Nephron progenitor cell (in vitro differentiated cells): ENCODE measurements around the gene MDM2.

Experiments
- DNase-seq: peaks from one replicate; pipeline ENCODE4 v3.0.0; 2021
- H3K27ac Mint-ChIP-seq: 2 replicates; pipeline ENCODE4 v1.8.0; 2021; ENCODE audit warnings: mild to moderate bottlenecking, moderate library complexity, mixed read lengths
- H3K27me3 Mint-ChIP-seq: 2 replicates; pipeline ENCODE4 v1.8.0; 2021; ENCODE audit warnings: mild to moderate bottlenecking, low read depth, mixed read lengths; ENCODE audit not compliant: poor library complexity
- H3K36me3 Mint-ChIP-seq: 2 replicates; pipeline ENCODE4 v1.8.0; 2021; ENCODE audit warnings: low read depth, mixed read lengths
- H3K4me1 Mint-ChIP-seq: 2 replicates; pipeline ENCODE4 v1.8.0; 2021; ENCODE audit warnings: mixed read lengths
- H3K4me3 Mint-ChIP-seq: 2 replicates; pipeline ENCODE4 v1.8.0; 2021; ENCODE audit warnings: mild to moderate bottlenecking, moderate library complexity, mixed read lengths
- H3K9me3 Mint-ChIP-seq: 2 replicates; pipeline ENCODE4 v1.8.0; 2021; ENCODE audit warnings: mild to moderate bottlenecking, moderate library complexity, mixed read lengths
- TF ChIP-seq, protein P1 (sequence below): fragments of 200-600 bp; sonication (generic); IDR thresholded peaks from 2 replicates; pipeline ENCODE4 v1.5.0; 2021; ENCODE audit warnings: antibody characterized with exemption

MDM2 gene

DNA sequence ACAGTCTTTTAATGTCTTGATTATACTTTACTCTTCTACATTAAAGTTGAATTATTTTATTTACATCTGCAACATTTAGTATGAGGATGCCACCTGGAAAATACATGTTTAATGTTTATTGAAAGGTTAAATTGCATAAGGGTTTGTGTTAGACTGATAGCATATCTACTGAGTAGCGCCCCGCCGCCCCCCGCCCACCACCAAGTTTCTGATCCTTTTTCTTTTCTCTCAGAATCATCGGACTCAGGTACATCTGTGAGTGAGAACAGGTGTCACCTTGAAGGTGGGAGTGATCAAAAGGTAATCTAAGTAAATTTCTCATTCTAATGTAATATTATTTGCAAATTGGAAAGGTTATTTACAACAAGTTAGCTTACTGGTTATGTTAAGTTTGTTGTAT lies 16.2 kb downstream of the MDM2 start:
- Mint-ChIP-seq H3K9me3 (no peaks in the 10 kb centered on the region), H3K4me3 (no peak overlapping the region), H3K27me3 (no peaks in the 10 kb centered on the region), H3K4me1 (no peaks in the 10 kb centered on the region), H3K36me3 (peaks cover 67% of the 10 kb centered on the region), H3K27ac (peak overlapping the region; percentile 41)
- TF ChIP-seq, protein P1, sequence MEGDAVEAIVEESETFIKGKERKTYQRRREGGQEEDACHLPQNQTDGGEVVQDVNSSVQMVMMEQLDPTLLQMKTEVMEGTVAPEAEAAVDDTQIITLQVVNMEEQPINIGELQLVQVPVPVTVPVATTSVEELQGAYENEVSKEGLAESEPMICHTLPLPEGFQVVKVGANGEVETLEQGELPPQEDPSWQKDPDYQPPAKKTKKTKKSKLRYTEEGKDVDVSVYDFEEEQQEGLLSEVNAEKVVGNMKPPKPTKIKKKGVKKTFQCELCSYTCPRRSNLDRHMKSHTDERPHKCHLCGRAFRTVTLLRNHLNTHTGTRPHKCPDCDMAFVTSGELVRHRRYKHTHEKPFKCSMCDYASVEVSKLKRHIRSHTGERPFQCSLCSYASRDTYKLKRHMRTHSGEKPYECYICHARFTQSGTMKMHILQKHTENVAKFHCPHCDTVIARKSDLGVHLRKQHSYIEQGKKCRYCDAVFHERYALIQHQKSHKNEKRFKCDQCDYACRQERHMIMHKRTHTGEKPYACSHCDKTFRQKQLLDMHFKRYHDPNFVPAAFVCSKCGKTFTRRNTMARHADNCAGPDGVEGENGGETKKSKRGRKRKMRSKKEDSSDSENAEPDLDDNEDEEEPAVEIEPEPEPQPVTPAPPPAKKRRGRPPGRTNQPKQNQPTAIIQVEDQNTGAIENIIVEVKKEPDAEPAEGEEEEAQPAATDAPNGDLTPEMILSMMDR: no peak
- no peak for DNase-seq

- H3K27ac Mint-ChIP-seq: no peak overlapping the region
- DNase-seq: no peak
- no peaks in the 10 kb centered on the region for H3K27me3 Mint-ChIP-seq
- H3K4me1 Mint-ChIP-seq: no peaks in the 10 kb centered on the region
- H3K36me3 Mint-ChIP-seq: peaks cover 61% of the 10 kb centered on the region
- TF ChIP-seq, protein P1: no peak
- no peaks in the 10 kb centered on the region for H3K9me3 Mint-ChIP-seq
- no peak overlapping the region for H3K4me3 Mint-ChIP-seq
These were observed 16.7 kb downstream of the MDM2 start for GRCh38 chr12:68824597-68825250.

GRCh38 chr12:68825569-68826217 lies 17.7 kb downstream of the MDM2 start:
- Mint-ChIP-seq H3K4me1 (peaks cover 5% of the 10 kb centered on the region), H3K9me3 (no peaks in the 10 kb centered on the region), H3K27me3 (no peaks in the 10 kb centered on the region), H3K27ac (no peak overlapping the region), H3K36me3 (peaks cover 57% of the 10 kb centered on the region), H3K4me3 (no peak overlapping the region)
- TF ChIP-seq, protein P1: no peak
- DNase-seq: no peak

- peaks cover 13% of the 10 kb centered on the region for H3K4me1 Mint-ChIP-seq
- H3K27me3 Mint-ChIP-seq: no peaks in the 10 kb centered on the region
- TF ChIP-seq, protein P1: no peak
- H3K27ac Mint-ChIP-seq: peak overlapping the region; percentile 51
- no peak for DNase-seq
- H3K9me3 Mint-ChIP-seq: no peaks in the 10 kb centered on the region
- no peak overlapping the region for H3K4me3 Mint-ChIP-seq
- H3K36me3 Mint-ChIP-seq: peaks cover 60% of the 10 kb centered on the region
These were observed 20.1 kb downstream of the MDM2 start for GRCh38 chr12:68827895-68828671.

DNA sequence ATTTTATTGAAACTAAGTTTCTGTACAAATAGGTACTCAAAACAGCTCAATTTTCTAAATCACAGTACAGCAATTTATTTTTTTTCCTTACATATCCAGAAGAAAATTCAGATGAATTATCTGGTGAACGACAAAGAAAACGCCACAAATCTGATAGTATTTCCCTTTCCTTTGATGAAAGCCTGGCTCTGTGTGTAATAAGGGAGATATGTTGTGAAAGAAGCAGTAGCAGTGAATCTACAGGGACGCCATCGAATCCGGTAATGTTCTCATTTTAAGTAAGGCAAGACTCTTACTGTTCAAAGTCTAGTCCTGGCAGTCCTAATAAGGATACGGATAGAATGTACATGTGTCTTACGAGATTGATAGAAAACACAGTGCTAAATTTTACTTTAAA lies 20.7 kb downstream of the MDM2 start:
- TF ChIP-seq, protein P1: no peak
- Mint-ChIP-seq H3K27me3 (no peaks in the 10 kb centered on the region), H3K9me3 (no peaks in the 10 kb centered on the region), H3K36me3 (peaks cover 56% of the 10 kb centered on the region), H3K4me3 (no peak overlapping the region), H3K27ac (peak overlapping the region; percentile 24), H3K4me1 (peaks cover 13% of the 10 kb centered on the region)
- no peak for DNase-seq
